CD4-positive, alpha-beta T cell treated with Interleukin-6 for 4 hours (primary cell): Measurements from ENCODE around the gene HOXD4.

Experiments used
- DNase-seq: peaks from one replicate; pipeline ENCODE4 v3.0.0-alpha.2; 2020; ENCODE audit warnings: mixed read lengths

Gene HOXD4

DNA sequence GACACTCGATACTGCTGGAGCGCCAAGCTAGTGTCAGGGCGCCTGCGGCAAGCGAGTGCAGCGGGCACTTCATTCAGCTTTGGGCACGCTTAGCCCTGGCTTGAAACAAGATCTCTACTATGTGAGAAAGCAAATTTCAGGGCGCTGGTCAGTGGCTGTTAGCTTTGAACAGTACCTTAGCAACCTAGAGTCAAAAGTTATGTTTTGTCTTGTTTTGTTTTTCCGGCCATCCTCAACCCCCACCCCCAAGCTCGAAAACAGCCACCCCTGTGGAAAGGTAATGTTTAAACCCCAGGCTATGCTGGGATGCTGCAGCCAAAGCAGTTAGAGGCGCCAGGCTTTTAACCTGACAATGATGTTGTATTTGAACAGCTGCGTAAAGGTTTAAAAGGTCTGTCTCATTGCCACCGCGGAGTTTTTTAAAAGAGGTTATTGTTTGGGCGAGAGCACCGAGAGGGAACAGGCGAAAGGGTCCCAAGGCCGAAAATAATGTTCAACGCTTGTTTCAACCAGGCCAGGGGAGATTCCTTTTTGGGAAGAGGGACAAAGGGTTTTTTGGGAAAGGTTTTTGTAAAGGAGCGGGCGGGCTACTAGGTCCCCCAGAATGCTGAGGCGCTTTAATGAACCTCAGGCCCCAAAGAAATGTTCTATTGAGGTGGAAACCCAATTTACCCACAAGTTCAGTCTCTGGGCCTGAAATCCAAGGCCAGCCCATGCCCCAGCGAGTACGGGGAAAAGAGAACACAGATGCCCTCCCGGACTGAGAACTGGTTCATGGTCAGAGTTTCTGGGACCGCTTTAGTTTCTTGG is 37.0 kb upstream of the HOXD4 start:
- no peak for DNase-seq

DNA sequence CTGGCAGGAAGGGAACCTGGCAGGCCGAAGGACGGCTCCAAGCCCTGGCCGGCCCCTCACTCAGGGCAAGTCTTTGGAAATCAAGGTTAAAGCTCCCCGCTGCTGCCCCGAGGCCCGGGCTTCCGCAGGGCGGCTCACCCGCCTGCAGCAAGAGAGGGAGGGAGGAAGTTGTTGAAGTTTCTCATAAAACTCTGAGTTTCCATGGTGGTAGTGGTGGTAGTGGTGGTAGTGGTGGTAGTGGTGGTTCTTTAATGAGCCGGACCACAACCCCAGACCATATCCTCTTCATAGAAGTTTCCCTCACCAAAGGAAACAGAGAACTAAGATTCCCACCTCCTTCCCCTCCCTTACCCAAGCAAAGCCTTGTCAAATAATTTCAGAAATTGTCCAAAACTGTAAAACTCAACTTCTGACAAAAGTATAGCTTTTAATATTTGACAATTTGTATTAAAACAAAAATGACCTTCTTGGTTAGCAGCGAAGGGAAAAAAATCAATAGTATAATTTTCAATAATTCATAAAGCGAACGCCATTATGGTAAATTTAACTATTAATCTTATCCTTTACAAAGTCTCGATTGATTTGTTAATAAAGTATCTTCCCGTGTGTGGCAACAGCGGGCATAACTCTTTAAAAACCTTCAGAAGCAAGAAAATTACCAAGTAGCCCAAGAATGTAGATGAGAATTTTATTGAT is 36.3 kb upstream of the HOXD4 start:
- DNase-seq = no peak

DNA sequence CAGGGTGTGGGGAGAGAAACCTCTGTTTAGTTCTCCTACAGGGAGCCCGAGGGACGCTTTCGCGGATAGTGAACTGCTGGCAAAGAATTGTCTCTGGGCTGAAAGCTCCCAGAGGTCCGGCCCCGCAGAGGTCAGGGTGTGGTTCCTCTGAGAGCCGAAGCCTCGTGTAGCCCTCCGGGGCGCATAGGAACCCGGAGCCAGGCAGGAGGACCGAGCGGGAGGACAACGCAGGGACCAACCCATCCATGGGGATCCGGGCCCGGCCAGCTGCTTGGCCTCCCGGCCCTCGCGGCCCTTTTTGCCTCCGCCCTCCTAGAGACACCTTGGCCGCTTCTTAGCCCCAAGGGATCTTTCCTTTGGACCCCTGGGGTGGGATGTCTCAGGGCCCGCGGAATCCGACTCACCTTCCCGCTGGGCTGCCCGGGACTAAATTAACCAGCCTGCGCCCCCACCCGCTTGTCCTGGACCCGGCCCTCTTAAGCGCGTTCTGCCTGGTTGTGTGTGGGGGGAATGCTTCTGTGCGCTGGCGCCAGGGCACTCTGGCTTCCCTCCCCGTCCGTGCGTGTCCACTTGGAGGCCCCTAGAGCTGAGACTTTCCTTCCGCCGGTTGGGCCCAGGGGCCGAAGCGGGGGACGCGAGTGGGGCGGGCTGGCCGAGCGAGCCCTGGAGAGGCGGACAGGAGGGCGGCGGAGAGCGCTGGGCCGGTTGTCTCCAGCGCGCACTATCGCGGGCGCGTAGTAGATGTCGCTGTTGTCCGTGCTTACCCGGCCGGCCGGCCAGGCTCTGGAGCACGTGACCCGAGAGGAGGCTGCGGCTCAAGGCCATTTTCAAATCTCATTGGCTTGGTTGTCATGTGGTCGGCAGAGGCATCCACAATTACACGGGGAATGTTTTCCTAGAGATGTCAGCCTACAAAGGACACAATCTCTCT is 35.2 kb upstream of the HOXD4 start, which contains the start of gene HOXD10:
HOXD10 (plus strand) TSS at position 896 of the 931 bp plus-strand sequence. CDS start 56 bp downstream, outside the sequence.
- no peak for DNase-seq

DNA sequence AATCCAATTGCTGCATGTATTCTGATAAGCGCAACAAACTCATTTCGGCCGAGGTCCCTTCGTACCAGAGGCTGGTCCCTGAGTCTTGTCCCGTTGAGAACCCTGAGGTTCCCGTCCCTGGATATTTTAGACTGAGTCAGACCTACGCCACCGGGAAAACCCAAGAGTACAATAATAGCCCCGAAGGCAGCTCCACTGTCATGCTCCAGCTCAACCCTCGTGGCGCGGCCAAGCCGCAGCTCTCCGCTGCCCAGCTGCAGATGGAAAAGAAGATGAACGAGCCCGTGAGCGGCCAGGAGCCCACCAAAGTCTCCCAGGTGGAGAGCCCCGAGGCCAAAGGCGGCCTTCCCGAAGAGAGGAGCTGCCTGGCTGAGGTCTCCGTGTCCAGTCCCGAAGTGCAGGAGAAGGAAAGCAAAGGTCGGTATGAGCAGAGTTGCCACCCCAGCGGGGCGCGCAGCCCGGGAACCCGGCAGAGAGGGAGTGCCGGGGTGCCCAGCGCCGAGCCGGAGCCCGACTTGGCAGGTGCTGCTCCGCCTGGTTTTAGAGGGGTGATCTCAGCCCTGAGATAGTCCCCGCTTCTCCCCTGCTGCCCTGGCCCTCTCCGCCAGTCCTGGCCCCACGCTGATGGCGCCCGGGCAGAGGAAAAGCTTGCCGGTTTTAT is 34.1 kb upstream of the HOXD4 start:
- DNase-seq = no peak

DNA sequence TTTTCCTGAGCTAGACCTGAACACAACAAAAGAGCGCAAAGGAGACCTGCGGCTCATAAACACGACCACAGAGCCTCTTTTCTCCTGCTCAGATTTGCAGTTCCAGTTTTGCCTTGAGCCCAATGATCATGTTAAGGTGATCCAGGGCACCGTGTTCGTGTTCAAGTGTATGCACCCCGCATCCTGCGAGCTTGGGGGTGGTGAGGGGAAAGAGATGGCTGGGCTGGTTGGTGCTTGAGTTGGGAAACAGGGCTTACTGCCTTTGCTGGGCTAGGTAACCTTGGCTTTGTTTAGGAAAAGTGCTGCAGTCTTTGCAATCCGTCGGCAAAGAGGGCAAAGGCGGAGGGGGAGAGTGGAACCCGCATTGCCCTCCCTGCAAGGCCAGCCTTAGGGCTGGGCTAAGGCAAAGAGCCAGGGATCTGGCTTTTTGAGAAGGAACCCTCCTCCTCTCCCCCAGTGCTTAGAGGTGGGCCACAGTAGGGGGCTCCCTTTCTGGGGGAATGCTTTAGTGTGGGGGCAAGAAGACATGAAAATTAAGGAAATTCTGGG is 33.5 kb upstream of the HOXD4 start:
- no peak for DNase-seq

DNA sequence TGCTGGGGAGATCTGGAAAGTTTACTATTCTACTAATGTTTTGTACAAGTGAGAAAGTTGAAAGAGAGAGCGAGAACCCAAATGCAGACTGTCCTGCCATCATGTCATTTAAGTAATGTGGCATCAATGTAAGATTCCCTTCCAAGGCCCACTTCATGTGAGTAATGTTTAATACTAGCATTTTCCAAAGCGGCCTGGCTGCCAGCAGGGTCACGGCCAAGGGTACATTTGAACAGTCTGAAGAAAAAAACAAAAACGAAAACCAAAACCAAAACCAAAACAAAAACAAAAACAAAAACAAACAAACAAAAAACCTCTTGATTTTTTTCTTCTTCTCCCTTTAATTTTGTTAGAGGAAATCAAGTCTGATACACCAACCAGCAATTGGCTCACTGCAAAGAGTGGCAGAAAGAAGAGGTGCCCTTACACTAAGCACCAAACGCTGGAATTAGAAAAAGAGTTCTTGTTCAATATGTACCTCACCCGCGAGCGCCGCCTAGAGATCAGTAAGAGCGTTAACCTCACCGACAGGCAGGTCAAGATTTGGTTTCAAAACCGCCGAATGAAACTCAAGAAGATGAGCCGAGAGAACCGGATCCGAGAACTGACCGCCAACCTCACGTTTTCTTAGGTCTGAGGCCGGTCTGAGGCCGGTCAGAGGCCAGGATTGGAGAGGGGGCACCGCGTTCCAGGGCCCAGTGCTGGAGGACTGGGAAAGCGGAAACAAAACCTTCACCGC is 32.6 kb upstream of the HOXD4 start:
- no peak for DNase-seq

DNA sequence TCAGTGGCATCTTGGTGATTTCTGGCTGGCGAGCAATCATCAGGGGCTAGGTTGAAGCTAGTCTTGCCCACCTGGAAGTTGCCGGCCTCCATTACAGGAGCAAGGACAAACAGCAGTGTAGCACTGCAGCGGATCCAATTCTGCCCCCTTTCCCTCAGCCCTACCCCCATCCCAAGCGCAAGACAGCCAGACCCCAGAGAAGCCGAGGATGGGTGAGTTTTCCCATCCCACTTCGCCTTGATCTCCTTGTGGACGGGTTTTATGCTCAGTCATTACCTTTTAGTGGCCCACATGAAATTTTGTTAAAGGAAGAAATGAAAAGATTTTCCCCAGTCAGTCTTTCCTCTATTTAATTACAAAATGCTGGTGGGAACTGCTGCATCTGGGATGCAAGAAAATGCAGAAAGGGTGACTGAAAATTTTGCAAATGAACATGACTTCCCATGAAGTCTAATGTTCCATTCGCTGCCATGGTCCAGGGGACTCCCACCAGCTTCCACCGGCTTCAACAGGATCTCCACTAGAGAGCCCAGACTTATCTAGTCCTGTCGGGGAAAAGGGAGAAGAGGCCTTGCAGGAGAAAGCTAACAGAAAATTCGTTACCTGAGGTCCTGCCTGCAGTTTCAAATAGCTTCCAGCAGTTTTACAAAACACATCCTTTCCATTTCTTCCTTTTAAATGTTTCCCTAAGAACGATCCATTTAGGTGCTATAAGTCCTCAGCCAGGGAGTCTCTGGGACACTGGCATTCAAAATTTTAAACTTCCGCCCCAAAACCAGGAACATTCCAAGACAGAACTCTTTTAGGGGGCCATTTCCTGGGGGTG is 30.8 kb upstream of the HOXD4 start:
- DNase-seq = no peak

DNA sequence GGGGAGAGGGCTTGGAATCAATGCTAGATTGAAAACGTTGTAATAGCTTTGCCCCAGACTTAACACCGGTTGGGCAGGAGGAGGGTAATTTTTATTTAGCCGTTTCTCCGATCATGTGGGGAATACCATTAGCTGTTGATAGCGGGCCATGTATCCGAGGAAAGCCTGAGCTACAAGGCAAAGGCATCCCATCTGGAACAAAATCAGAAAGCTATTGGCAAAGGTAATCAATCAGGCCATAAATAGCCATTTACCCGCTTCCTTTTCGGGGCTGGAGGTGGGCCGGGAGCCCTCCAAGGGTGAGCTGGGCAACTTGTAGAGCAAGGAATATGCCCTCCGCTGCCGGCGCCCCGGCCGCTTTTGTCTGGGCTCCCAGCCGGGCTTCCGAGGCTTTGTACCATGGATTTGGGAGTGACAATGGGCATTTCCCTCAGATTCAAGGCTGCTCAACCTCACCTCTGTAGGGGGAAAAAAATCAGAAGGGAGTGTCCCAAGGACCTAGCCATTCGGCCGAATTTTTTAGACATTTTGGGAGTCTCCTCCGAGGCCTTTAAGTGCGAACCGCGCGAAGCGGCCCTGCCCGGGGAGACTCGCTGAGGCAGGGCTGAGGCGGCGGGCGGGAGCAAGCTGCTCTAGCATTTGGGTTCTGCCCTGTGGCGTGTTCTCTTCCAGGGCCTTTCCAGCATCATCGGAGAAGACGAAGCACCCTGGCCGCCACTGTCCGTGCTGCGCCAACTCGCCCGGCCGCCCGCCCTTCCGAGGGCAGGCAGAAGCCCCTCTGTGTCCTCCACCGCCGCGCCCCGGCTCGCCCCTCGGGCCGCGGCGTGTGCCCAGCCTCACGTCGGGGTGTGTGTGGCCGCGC is 29.9 kb upstream of the HOXD4 start:
- DNase-seq = no peak

DNA sequence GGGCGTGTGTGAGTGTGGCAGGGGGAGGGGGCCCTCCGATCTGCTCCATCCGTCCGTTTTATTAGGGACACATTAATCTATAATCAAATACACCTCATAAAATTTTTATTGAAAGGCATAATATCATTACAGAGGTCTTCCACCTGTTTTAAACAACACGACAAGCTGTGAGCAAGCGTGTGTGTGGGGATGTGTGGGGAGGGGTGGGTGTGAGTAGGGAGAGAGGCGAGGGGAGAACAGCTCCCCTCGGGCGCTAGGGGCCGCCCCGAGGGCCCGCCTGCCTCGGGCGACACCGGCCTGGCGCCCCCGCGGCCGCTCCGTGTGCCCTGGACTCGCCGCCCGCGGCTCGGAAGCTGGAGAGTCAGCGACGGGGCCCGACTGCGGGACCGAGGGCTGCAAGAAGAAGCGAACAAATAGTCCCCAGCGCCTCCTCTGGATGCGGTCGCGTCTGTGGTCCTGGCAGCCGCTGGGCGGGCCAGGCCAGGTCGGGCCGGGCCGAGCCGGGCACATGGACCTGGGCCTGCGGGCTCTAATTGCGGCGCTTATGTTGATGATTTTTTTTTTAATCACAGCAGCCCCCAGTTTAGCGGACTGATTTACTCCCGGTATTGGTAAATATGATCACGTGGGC is 29.2 kb upstream of the HOXD4 start:
- DNase-seq = no peak

DNA sequence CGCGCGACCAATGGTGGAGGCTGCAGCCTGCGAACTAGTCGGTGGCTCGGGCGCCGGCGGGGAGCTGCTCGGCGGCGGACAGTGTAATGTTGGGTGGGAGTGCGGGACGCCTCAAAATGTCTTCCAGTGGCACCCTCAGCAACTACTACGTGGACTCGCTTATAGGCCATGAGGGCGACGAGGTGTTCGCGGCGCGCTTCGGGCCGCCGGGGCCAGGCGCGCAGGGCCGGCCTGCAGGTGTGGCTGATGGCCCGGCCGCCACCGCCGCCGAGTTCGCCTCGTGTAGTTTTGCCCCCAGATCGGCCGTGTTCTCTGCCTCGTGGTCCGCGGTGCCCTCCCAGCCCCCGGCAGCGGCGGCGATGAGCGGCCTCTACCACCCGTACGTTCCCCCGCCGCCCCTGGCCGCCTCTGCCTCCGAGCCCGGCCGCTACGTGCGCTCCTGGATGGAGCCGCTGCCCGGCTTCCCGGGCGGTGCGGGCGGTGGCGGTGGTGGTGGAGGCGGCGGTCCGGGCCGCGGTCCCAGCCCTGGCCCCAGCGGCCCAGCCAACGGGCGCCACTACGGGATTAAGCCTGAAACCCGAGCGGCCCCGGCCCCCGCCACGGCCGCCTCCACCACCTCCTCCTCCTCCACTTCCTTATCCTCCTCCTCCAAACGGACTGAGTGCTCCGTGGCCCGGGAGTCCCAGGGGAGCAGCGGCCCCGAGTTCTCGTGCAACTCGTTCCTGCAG is 28.5 kb upstream of the HOXD4 start, which contains the start of gene HOXD9:
HOXD9 (plus strand) TSS at position 37 of the 728 bp plus-strand sequence; CDS start at position 87, 50 bp downstream.
- no peak for DNase-seq

DNA sequence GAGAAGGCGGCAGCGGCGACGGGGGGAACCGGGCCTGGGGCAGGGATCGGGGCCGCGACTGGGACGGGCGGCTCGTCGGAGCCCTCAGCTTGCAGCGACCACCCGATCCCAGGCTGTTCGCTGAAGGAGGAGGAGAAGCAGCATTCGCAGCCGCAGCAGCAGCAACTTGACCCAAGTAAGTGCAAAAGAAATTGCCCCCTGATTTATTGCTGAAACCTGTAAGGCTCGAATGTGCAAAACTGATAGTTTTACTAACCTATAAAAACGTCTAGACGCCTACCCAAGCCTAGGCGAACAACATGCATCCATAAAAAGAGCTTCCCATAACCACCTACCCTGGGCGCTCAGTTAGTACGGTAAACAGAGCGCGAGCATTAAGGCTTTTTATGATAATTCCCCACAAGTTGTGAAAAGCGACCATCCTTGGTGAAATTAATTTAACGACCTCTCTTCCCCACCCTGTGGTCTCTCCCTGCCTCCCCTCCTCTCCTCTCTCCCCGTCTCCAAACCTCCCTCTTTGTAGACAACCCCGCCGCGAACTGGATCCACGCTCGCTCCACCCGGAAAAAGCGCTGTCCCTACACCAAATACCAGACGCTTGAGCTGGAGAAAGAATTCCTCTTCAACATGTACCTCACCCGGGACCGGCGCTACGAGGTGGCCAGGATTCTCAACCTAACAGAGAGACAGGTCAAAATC is 27.8 kb upstream of the HOXD4 start:
- DNase-seq = no peak

DNA sequence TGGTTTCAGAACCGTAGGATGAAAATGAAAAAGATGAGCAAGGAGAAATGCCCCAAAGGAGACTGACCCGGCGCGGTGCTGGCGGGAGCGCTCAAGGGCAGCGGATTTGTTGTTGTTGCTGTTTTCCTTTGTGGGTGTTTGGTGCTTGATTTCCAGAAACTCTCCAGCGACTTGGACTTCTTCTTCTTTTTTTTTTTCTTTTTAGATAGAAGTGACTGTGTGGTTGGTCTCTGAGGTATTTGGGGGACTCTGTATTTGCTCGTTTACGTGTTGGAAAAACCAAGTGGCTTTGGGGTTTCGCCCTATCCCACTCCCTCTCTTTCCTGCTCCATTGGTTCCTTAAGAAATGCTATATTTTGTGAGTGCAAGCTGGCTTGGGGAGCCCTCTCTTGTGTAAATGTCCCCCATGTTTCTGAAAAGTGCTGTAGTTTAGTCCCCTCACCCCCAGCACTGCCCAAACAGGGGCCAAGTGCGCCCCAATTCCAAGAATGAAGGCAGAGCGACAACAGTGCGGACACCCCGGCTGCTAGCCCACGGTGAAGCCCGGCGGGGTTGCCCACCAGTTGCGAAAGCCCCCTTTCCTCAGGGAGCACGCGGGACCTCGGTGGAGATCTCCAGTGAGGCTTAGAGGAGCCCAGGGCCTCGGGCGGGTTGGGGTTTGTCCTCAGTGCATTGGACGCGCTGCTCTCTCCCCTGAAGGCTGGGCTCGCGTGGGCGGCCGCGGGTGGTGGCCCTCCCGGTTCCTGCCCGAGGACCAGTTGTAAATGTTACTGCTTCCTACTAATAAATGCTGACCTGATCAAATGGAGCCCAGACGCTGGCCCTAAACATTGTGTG is 27.0 kb upstream of the HOXD4 start:
- DNase-seq = no peak

DNA sequence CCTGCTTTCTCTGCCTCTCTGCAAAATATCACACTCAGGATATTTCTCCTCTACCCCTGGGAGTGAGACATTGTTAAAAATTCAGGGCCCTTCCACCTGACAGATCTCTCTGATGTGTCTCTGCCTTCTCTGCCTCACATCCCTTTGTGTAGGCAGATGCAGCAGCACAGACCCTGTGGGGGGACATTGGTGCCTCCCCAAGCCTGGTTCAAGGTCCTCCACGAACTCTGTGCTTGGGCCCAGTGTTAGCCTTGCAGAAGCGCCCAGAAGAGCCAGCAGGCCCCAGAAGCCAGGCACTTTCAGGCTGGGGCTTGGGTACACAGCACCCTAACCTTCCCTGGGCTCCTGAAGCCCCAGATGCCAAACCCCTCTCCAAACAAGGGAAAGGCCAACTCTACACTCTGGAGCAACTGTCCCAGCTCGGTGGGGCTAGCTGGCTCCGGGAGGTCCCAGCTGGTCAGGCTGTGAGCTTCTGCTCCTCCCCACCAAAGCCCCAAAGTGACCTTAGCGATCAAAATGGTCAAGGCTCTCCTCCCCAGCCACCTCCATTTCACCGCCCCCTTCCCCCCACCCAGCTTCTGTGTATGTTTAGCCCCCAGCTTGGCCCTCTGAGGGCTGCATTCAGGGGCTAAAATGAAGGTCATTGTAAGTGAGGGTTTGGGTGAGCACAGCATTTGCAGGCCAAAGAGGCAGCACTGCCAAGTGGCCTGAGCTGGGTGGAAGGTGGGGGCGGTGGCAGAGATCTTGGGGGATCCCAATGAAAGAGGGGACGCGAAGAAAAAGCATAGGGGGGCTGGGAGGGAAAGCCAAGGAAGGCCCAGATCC is 26.2 kb upstream of the HOXD4 start:
- DNase-seq = no peak

DNA sequence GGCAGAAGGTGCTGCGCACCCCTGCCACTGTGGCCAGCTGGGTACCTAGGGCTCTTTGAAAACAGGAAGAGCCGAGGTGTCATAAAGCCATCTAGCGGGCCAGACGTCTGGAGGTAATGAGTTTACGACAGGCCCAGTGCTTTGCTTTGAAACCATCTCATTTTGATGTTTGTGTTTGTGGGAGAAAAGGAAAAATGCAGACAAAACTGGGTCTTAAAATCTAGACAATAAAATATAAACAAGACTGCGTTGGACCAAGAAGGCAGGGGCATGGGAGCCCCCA is 25.6 kb upstream of the HOXD4 start:
- no peak for DNase-seq

DNA sequence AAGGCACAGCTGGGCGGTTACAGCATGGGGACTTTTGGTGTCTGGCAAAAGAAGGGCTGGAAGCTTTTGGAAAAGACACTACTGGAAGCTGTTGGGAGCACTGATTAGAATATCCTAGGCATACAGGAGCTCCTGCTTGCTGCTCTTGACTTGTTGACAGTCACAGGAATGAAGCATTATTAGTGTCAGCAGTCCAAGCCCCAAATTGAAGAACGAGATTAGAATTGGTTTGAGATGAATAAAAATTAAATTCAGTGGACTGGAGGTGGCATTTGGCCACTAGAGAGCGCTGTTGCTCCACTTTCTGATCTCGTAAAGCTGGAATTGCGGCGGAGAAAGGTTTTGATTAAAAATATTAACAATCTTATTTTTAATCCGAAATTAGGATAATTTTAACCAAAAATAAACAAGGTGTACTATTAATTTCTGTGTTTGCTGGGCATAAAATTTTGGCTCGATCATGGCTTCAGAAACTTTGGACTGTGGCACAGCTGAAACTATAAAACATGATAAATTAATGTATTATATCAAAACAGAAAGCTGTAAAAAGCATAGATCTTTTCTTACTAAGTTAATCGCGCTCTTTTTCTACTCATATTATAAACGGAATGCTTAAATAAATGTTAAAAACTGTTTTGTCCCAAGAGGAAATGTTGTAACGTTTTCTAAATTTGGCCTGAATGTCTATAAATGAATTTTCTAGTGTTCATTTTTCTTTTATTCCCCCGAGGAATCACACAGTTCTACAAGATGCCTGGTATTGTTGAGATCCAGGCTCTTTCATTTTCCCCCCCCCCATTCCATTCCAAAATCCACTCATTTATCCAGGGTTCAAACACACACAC is 24.2 kb upstream of the HOXD4 start:
- peak; percentile 76 for DNase-seq
